A673 (cell line): ENCODE data around the gene NPTX1.

ENCODE experiments used
- EZH2 ChIP-seq: fragments of 200-600 bp; sonication (generic); IDR thresholded peaks from 2 replicates; pipeline ENCODE4 v1.6.1; 2017; ENCODE audit warnings: borderline replicate concordance, low read depth, mild to moderate bottlenecking, mixed read lengths, antibody characterized with exemption, low read length; ENCODE audit not compliant: poor library complexity, severe bottlenecking
- TF ChIP-seq, protein P1 (sequence below): fragments of 300-800, 200-600 bp; sonication (generic); conservative IDR thresholded peaks from 2 replicates; pipeline ENCODE4 v1.5.1; 2017; ENCODE audit warnings: low read depth, mild to moderate bottlenecking, antibody characterized with exemption, low read length, moderate library complexity, mixed read lengths

DNA sequence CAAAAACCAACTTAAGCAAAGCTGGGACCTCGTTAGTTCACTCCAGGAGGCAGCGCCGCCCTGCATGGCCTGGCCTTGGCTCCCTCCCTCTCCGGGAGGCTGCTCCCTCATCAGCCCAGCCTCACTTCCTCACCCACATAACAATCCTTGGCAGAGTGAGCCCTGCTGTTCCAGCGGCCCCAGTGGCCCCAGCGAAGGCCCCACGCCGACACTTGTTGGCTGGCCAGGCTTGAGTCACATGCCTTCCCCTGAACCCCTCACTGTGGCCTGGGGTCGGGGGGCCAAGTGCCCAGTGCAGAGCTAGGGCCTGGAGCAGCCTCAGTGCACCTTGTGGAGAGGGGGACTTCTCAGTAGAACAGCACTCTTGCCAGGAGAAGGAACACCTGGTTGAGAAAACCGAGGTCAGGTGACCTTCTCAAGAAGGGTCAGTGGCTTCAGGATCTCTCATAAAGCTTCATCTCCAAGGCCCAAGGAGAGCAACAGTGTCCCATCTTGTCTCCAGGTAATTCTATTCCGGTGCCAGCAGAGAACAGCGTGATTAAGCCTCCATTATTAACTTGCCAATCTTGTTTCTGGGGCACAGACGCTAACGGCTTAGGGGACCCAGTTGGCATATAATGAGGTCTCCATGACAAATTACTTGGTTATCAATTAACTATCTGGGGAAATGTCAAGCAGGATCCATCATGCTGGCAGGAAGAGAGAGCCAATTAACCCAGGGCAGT, 34.6 kb downstream of the NPTX1 start:
- TF ChIP-seq, protein P1, sequence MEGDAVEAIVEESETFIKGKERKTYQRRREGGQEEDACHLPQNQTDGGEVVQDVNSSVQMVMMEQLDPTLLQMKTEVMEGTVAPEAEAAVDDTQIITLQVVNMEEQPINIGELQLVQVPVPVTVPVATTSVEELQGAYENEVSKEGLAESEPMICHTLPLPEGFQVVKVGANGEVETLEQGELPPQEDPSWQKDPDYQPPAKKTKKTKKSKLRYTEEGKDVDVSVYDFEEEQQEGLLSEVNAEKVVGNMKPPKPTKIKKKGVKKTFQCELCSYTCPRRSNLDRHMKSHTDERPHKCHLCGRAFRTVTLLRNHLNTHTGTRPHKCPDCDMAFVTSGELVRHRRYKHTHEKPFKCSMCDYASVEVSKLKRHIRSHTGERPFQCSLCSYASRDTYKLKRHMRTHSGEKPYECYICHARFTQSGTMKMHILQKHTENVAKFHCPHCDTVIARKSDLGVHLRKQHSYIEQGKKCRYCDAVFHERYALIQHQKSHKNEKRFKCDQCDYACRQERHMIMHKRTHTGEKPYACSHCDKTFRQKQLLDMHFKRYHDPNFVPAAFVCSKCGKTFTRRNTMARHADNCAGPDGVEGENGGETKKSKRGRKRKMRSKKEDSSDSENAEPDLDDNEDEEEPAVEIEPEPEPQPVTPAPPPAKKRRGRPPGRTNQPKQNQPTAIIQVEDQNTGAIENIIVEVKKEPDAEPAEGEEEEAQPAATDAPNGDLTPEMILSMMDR = no peak
- TF ChIP-seq EZH2 = no peak
